Hematopoietic multipotent progenitor cell treated with erythropoietin and hydrocortisone succinate and interleukin-3 and kit ligand, for 4 days (in vitro differentiated cells): Measurements from ENCODE around the gene RBCK1.
A peak's percentile ranks its signal among the peaks of the same experiment; 100 is the strongest.
"Not testable (repeated sequence)": the region's sequence is repeated elsewhere in the genome, so short reads cannot be mapped to it uniquely, and the experiment has no call there.

Source experiments
- DNase-seq: peaks from one replicate; pipeline ENCODE4 v3.0.0-alpha.2; 2015

Gene RBCK1

DNA sequence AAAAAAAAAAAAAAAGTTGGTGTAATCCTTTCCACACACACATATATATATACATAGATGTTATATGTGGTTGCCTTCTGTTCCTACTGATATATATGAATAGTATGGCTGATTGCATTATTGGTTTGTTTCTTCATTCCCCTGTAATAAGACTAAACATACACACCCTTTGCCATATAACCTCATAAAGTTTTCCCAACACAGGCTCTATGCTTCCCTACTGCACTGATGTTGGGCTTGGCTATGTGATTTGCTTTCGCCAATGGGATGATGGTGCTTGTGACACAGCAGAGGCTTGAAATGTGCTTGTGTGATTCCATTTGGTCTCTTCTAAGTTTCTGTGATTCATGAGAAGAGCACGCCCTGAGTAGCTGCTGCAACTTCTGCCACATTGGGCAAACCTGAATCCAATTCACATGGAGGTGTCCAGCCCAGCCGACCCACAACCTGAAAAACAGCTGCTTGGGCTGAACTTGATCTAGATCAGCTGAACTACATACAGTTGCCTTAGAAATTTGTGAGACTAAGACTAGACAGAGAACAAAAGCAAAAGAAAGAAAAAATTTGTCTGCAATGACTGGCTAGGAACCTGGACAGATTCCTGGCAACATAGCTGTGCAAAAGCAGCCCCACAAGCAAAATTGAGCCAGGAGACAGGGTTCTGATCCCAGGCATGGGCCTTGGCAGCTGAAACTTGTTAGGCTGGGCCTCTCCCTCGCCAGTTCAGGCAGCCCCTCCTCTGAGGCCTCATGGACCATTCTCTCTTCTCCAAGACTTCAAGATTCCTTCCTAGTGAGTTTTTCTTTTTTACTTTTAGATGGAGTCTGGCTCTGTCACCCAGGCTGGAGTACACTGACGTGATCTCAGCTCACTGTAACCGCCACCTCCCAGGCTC lies 67.6 kb downstream of the RBCK1 start:
- no peak for DNase-seq

DNA sequence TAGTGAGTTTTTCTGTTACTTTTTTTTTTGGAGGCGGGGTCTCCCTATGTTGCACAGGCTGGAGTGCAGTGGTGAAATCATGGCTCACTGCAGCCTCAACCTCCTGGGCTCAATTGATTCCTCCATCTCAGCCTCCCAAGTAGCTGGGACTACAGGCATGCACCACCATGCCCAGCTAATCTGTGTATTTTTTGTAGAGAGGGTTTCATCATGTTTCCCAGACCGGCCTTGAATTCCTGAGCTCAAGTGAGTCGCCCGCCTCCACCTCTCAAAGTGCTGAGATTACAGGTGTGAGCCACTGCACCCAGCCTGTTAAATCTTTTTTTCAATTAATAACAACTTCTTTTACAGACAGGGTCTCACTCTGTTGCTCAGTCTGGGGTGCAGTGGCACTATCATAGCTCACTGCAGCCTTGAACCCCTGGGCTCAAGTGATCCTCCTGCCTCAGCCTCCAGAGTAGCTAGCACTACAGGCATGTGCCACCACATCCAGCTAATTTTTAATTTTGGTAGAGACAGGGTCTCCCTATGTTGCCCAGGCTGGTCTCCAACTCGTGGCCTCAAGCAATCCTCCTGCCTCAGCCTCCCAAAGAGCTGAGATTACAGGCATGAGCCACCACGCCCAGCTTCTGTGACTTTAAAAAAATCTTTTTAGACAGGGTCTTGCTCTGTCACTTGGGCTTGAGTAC lies 68.6 kb downstream of the RBCK1 start:
- not testable (repeated sequence) for DNase-seq

DNA sequence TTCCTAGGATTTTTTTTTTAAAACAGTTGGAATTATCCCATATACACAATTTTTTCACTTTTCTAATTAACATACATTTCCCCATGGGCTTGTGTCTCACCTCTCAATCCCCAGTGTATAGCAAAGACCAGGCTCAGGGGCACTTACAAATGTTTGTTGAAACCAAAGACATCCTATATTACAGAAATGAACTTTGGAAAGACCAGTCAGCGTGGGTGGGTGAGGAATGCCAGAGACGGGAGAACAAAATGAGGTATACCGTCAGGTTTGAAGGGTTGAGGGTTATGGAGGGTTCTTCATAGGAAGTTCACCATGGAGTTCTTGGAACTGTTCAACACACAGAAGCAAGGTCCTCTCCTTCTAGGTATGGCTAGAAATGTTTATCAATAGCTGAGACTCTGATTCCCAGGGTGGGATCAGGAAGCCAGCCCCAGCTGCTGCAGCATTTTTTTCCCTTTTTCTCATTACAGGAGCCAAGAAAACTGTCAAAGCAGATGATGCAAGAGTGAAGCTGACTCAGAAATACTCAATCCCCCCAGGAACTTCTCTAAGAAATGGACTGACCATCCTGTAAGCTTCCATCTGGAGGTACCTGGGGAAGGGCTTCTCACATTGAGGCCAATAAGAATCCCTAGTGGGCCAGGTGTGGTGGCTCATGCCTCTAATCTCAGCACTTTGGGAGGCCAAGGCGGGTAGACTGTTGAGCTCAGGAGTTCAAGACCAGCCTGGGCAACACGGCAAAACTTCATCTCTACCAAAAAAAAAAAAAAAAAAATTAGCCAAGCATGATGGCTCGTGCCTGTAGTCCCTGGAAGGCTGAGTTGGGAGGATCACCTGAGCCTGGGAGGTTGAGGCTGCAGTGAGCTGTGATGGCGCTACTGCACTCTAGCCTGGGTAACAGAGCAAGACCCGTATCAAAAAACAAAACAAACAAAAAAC lies 70.2 kb downstream of the RBCK1 start:
- no peak for DNase-seq

DNA sequence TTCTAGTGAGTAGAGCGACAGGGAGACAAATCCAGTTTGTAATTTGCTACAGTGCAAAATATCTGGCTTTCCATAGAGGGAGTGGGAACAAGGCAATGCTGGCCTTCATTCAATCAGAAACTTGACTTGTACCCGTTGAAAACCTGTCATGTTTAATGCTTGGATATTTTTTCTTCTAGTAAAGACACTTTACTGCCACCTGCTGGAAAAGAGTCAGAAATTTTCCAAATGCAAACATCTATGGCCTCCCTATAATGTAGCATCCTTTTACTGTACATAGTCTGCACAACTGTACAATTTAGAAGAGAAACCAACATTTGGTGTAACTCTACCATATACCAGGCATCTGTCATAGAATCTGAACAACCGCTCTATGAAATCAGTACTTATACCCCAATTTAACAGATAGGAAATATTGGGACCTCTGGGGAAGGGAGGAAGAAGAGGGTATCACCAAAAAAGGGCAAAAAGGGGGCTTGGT lies 70.9 kb downstream of the RBCK1 start:
- DNase-seq: peak; percentile 90

DNA sequence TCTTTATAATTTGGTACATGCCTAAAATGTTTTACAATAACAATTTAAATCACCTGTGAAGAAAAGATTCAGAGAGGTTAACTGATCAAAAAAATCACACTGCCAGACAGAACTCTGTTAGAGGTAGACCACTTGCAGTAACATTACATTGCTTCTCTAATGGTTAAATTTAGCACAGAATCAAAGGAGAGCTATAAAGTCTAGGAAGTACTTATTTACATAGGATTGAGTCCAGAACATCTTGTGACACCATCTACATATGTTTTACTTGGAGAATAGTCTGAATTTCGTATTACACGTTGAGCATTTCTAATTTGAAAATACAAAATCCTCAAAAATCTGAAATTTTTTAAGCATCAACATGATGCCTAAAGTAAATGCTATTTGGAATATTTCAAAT lies 71.4 kb downstream of the RBCK1 start:
- DNase-seq: no peak

DNA sequence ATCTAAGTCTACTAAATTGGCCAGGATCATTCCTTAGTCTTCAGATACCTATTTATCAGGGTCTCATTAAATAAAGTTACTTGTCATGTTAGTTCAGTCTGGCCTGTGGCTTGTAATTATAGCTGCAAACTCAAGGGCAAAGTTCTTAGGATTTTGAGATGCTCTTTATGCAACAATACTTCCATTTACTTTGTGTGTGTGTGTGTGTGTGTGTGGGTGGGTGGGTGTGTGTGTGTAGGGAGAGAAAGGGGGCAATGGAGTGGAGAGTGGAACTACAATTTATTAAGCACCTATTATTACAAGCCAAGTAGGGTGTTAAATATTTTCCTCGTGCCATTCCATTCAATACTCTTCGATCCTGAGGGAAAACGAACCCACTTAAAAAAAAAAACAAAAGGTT lies 71.9 kb downstream of the RBCK1 start:
- no peak for DNase-seq

DNA sequence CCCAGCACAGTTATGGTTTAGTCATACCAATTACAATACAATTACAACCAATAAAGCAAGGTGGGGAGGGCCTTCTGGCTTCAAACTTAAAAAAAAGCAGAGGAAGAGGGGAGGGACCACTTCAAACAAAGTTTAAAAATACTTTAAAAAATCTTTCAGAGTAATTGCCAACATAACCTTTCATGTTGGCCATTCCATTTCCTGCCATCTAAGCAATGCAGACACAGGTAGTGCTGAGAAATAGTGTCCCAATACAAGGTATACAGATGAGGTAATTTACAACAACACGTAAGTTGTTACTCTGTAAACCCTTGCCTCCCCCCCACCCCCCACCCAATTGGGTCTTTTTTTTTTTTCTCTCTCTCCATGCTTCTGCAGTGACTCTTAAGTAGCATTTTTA lies 73.1 kb downstream of the RBCK1 start:
- DNase-seq: no peak
